ENCODE data around the gene CSK.

The CSK gene

GRCh38 chr15:74812533-74812932 is 30.7 kb downstream of the CSK start, which contains the start of gene LMAN1L:
TSS of gene LMAN1L (plus strand) at chr15:74812835. CDS start at chr15:74812855, 20 bp downstream.
- H3K9me2 ChIP-seq (replicated peaks; ENCODE audit: insufficient read depth, low read length): no peaks in the 10 kb centered on the region
- H3K4me1 ChIP-seq (ENCODE audit: low read length): no peaks in the 10 kb centered on the region
- no peak for DNase-seq
- no peak for TF ChIP-seq EZH2 (optimal IDR thresholded peaks at IDR 0.05; ENCODE audit: low read depth, low read length)
- no peak for TF ChIP-seq CTCF (IDR thresholded peaks at IDR 0.05; ENCODE audit: low read length)
- TF ChIP-seq EZH2phosphoT487 (IDR thresholded peaks at IDR 0.05; ENCODE audit: low read length): no peak
- H3F3A ChIP-seq (ENCODE audit: insufficient read depth, low read length): peaks cover 6% of the 10 kb centered on the region; the same call in 1 of the 2 replicates
- H3K9me3 ChIP-seq (replicated peaks; ENCODE audit: insufficient read depth, low read length): no peaks in the 10 kb centered on the region
- no peak within 1 kb of the TSS for H3K4me2 ChIP-seq (ENCODE audit: low read depth, low read length)
- no peaks in the 10 kb centered on the region for H3K79me2 ChIP-seq (ENCODE audit: low read length)
- H3K9ac ChIP-seq (ENCODE audit: low read length): no peak within 1 kb of the TSS
- H4K20me1 ChIP-seq (ENCODE audit: insufficient read depth, low read length): no peaks in the 10 kb centered on the region
- no peak within 1 kb of the TSS for H3K4me3 ChIP-seq (ENCODE audit: low read length)
- no peaks in the 10 kb centered on the region for H3K36me3 ChIP-seq (replicated peaks; ENCODE audit: insufficient read depth, low read length)
- no peak within 1 kb of the TSS for H2AFZ ChIP-seq (ENCODE audit: low read length)
- no peak within 1 kb of the TSS for H3K27ac ChIP-seq (ENCODE audit: low read length)
- no peaks in the 10 kb centered on the region for H3K27me3 ChIP-seq (replicated peaks; ENCODE audit: insufficient read depth, low read length)

- DNase-seq: no peak
- H3K4me3 ChIP-seq (ENCODE audit: low read length): no peak overlapping the region
- no peak overlapping the region for H2AFZ ChIP-seq (ENCODE audit: low read length)
- no peaks in the 10 kb centered on the region for H3K9me3 ChIP-seq (replicated peaks; ENCODE audit: insufficient read depth, low read length)
- H3K9me2 ChIP-seq (replicated peaks; ENCODE audit: insufficient read depth, low read length): no peaks in the 10 kb centered on the region
- H4K20me1 ChIP-seq (ENCODE audit: insufficient read depth, low read length): no peaks in the 10 kb centered on the region
- H3K27ac ChIP-seq (ENCODE audit: low read length): no peak overlapping the region
- no peaks in the 10 kb centered on the region for H3F3A ChIP-seq (ENCODE audit: insufficient read depth, low read length)
- peaks cover 10% of the 10 kb centered on the region; the same call in 1 of the 2 replicates for H3K4me1 ChIP-seq (ENCODE audit: low read length)
- TF ChIP-seq EZH2 (optimal IDR thresholded peaks at IDR 0.05; ENCODE audit: low read depth, low read length): no peak
- no peak for TF ChIP-seq CTCF (IDR thresholded peaks at IDR 0.05; ENCODE audit: low read length)
- no peak for TF ChIP-seq EZH2phosphoT487 (IDR thresholded peaks at IDR 0.05; ENCODE audit: low read length)
- H3K79me2 ChIP-seq (ENCODE audit: low read length): no peaks in the 10 kb centered on the region
- no peaks in the 10 kb centered on the region for H3K27me3 ChIP-seq (replicated peaks; ENCODE audit: insufficient read depth, low read length)
- no peak overlapping the region for H3K4me2 ChIP-seq (ENCODE audit: low read depth, low read length)
- no peaks in the 10 kb centered on the region for H3K36me3 ChIP-seq (replicated peaks; ENCODE audit: insufficient read depth, low read length)
- H3K9ac ChIP-seq (ENCODE audit: low read length): no peak overlapping the region
Observed at GRCh38 chr15:74815121-74815934, 33.4 kb downstream of the CSK start.

- H3K79me2 ChIP-seq (ENCODE audit: low read length): no peaks in the 10 kb centered on the region
- H3K27ac ChIP-seq (ENCODE audit: low read length): no peak overlapping the region
- H3K9ac ChIP-seq (ENCODE audit: low read length): no peak overlapping the region
- no peak overlapping the region for H3K4me3 ChIP-seq (ENCODE audit: low read length)
- no peaks in the 10 kb centered on the region for H3K27me3 ChIP-seq (replicated peaks; ENCODE audit: insufficient read depth, low read length)
- no peak for TF ChIP-seq EZH2phosphoT487 (IDR thresholded peaks at IDR 0.05; ENCODE audit: low read length)
- TF ChIP-seq CTCF (IDR thresholded peaks at IDR 0.05; ENCODE audit: low read length): no peak
- no peak for TF ChIP-seq EZH2 (optimal IDR thresholded peaks at IDR 0.05; ENCODE audit: low read depth, low read length)
- H3K4me1 ChIP-seq (ENCODE audit: low read length): peaks cover 12% of the 10 kb centered on the region; the same call in 1 of the 2 replicates
- H4K20me1 ChIP-seq (ENCODE audit: insufficient read depth, low read length): no peaks in the 10 kb centered on the region
- H3K4me2 ChIP-seq (ENCODE audit: low read depth, low read length): no peak overlapping the region
- no peak for DNase-seq
- no peak overlapping the region for H2AFZ ChIP-seq (ENCODE audit: low read length)
- no peaks in the 10 kb centered on the region for H3K36me3 ChIP-seq (replicated peaks; ENCODE audit: insufficient read depth, low read length)
- H3K9me3 ChIP-seq (replicated peaks; ENCODE audit: insufficient read depth, low read length): no peaks in the 10 kb centered on the region
- no peaks in the 10 kb centered on the region for H3K9me2 ChIP-seq (replicated peaks; ENCODE audit: insufficient read depth, low read length)
- no peaks in the 10 kb centered on the region for H3F3A ChIP-seq (ENCODE audit: insufficient read depth, low read length)
Observed at GRCh38 chr15:74815961-74816360, 34.1 kb downstream of the CSK start.
